Right lung (tissue), 5 donors: ENCODE data around the gene PPME1. TPM values are rescaled to one million over a fixed set of nuclear protein-coding genes. Genes with fewer than 3 reads are reported as not detected.

Source experiments
- DNase-seq, 2 donors: peaks; one replicate each; pipeline ENCODE4 v3.0.0-alpha.2; 2013
- polyA plus RNA-seq, 5 donors: library from polyadenylated mRNA; unstranded; fragments of 120-200 nt; gene quantifications; one replicate each; pipeline versions ENCODE4 v1.2.1 to v1.2.3, GENCODE V29; 2013; ENCODE audit warnings: inconsistent platforms in 1 of 5, low replicate concordance in 1 of 5; ENCODE audit not compliant: insufficient read length in 5 of 5, insufficient read depth in 1 of 5

The PPME1 gene
- polyA plus RNA-seq, 5 donors = 39.9 to 47.4 (median 45.9) TPM

- no peak for DNase-seq
These were observed 50.7 kb downstream of the PPME1 start for GRCh38 chr11:74221816-74222215.

GRCh38 chr11:74225565-74225964 lies 54.5 kb downstream of the PPME1 start:
- no peak for DNase-seq

- DNase-seq = no peak
These were observed 55.8 kb downstream of the PPME1 start for GRCh38 chr11:74226907-74227306.

GRCh38 chr11:74232311-74232950 lies 61.3 kb downstream of the PPME1 start:
- no peak for DNase-seq

- no peak for DNase-seq
These were observed 62.6 kb downstream of the PPME1 start for GRCh38 chr11:74233683-74234082.

- DNase-seq = no peak
These were observed 64.0 kb downstream of the PPME1 start for GRCh38 chr11:74235121-74235520.

GRCh38 chr11:74237541-74237940 lies 66.5 kb downstream of the PPME1 start:
- DNase-seq = no peak

GRCh38 chr11:74238243-74238642 lies 67.2 kb downstream of the PPME1 start:
- no peak for DNase-seq

- no peak for DNase-seq
These were observed 77.4 kb downstream of the PPME1 start for GRCh38 chr11:74248469-74248868.

- no peak for DNase-seq
These were observed 78.4 kb downstream of the PPME1 start for GRCh38 chr11:74249496-74249895.

GRCh38 chr11:74253361-74253760 lies 82.3 kb downstream of the PPME1 start:
- DNase-seq = no peak

GRCh38 chr11:74255741-74256375 lies 84.8 kb downstream of the PPME1 start:
- peak; percentile 47 to 68 for DNase-seq

- no peak for DNase-seq
These were observed 85.5 kb downstream of the PPME1 start for GRCh38 chr11:74256378-74257133.

- DNase-seq = peak; percentile 75 to 85
These were observed 87.0 kb downstream of the PPME1 start for GRCh38 chr11:74257959-74258553.

- DNase-seq = no peak
These were observed 91.6 kb downstream of the PPME1 start for GRCh38 chr11:74262725-74263124.

- DNase-seq = no peak
These were observed 94.2 kb downstream of the PPME1 start for GRCh38 chr11:74265256-74265655.

GRCh38 chr11:74267014-74267413 lies 95.9 kb downstream of the PPME1 start:
- no peak for DNase-seq

GRCh38 chr11:74268456-74268855 lies 97.4 kb downstream of the PPME1 start:
- no peak for DNase-seq

GRCh38 chr11:74269161-74269811 lies 98.2 kb downstream of the PPME1 start:
- peak; percentile 32 to 66 for DNase-seq

- no peak for DNase-seq
These were observed 101.2 kb downstream of the PPME1 start for GRCh38 chr11:74272276-74272675.

- no peak for DNase-seq
These were observed 105.5 kb downstream of the PPME1 start for GRCh38 chr11:74276581-74276980.

GRCh38 chr11:74278103-74278502 lies 107.0 kb downstream of the PPME1 start:
- DNase-seq = no peak
